OCI-LY7 (cell line): Measurements from ENCODE around the gene EBLN2.

Experiments used
- CTCF ChIP-seq: fragments of 200-600 bp; sonication (generic); conservative IDR thresholded peaks from 2 replicates; pipeline ENCODE4 v1.5.1; 2014; ENCODE audit warnings: mild to moderate bottlenecking, antibody characterized with exemption, low read length, moderate library complexity, mixed read lengths
- EZH2phosphoT487 ChIP-seq: fragments of 200-600 bp; sonication (generic); IDR thresholded peaks from 2 replicates; pipeline ENCODE4 v1.6.1; 2018; ENCODE audit warnings: low read depth, borderline replicate concordance, mild to moderate bottlenecking, mixed run types, antibody characterized with exemption, low read length, moderate library complexity, mixed read lengths

GRCh38 chr3:73026111-73026759, 35.2 kb upstream of the EBLN2 start:
- TF ChIP-seq CTCF (no peak), EZH2phosphoT487 (no peak)
